IPS DF 4.7 (cell line): Measurements from ENCODE around the gene BHMT.
"Not testable (repeated sequence)": the region's sequence is repeated elsewhere in the genome, so short reads cannot be mapped to it uniquely, and the experiment has no call there.

Source experiments
- DNase-seq: peaks from one replicate; pipeline ENCODE4 v3.0.0-alpha.2; 2013; ENCODE audit warnings: low spot score; ENCODE audit errors: extremely low read depth

BHMT gene

GRCh38 chr5:79111960-79112702, 522 bp downstream of the BHMT start:
- no peak for DNase-seq

DNA sequence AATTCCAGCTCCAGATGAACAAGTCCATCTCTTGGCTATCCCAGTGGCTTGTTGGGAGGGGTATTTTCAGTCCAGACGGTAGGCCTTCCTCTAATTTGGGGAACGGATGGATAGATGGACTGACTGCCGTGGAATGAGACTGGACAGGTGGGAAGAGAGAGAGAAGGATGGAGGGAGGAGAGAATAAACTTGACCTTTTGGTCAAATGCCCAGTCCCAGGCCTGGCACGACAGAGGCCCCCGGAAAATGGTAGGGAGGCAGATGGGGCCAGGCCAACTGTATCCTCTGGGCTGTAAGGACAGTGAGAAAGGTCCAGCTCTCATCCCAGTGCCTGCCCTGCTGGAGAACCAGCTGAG, 1.1 kb downstream of the BHMT start:
- no peak for DNase-seq

DNA sequence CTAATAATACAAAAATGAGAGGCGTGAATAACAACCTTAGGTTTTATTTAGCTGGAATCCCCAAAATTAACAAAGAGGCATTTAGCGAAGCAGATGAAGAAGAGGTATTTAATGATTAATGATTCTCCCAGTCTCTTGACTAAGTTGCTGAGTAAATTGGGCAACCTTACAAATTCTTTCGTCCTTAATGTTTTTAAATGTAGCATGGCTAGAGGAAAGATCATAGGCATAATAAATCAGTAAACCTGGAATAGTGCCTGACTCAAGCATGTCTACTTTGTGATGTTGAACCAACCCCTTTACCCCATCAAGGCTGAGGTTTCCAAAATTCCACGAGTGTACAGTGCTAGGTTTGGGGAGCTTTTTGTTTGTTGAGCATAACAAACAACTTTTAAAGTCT, 7.9 kb downstream of the BHMT start:
- no peak for DNase-seq

DNA sequence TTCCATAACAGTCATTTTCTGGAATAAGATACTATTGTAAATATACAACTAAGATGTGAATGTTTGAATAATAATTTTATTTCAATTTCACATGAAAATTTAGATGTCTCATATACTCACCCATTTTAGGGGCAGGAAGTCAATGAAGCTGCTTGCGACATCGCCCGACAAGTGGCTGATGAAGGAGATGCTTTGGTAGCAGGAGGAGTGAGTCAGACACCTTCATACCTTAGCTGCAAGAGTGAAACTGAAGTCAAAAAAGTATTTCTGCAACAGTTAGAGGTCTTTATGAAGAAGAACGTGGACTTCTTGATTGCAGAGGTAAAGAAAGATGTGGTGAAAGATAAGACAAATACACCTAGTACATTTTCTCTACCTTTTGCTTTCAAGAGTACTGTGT, 8.6 kb downstream of the BHMT start:
- DNase-seq, result no peak

DNA sequence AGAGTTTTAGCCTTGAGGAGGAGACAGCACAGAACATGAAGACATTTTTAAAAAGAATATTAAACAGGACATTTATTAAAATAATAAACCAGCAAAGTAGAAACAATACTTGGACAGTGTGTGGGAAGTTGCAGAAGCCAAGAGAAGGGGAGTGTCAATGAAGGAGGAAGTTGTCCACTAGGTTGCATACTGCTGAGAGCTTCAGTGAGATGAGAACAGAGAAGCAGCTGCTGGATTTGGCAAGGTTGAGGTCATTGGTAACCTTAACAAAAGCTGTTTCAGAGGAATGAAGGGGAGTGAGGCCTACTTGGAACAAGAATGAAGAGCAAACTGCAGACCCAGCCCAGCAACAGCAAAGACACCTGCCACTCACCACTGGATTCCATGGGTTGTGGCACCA, 11.4 kb downstream of the BHMT start:
- no peak for DNase-seq

DNA sequence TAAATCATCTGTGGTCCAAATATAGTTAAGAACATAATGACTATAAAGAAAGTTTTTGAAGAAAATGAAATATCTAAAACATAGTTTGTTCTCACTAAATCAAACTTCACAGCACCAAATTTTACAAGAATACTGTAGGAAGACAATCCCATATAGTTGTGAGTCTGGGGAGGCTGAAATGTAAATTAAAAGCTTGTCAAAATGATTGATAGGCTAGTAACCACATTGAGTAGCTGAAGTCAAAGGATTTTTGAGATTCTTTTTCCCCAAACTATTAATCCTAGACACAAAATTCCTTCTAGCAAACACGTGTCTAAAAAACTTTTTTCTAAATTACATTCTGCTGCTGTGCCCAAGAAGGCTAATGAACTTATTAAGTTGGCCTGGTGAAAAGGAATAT, 13.0 kb downstream of the BHMT start:
- no peak for DNase-seq

DNA sequence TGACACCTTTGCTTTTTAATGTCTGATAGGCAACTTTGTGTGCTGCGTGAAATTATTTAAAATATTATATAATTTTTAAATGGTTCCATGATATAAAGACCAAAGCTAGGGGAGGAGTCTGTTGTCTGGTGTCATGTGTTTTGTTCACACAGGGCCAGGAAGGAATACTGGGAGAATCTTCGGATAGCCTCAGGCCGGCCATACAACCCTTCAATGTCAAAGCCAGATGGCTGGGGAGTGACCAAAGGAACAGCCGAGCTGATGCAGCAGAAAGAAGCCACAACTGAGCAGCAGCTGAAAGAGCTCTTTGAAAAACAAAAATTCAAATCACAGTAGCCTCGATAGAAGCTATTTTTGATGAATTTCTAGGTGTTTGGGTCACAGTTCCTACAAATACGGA, 19.2 kb downstream of the BHMT start:
- DNase-seq, result no peak

- DNase-seq, result no peak
Measured at GRCh38 chr5:79133121-79133656, 21.6 kb downstream of the BHMT start.

- DNase-seq, result peak; percentile 56
Measured at GRCh38 chr5:79133657-79134451, 22.2 kb downstream of the BHMT start.

DNA sequence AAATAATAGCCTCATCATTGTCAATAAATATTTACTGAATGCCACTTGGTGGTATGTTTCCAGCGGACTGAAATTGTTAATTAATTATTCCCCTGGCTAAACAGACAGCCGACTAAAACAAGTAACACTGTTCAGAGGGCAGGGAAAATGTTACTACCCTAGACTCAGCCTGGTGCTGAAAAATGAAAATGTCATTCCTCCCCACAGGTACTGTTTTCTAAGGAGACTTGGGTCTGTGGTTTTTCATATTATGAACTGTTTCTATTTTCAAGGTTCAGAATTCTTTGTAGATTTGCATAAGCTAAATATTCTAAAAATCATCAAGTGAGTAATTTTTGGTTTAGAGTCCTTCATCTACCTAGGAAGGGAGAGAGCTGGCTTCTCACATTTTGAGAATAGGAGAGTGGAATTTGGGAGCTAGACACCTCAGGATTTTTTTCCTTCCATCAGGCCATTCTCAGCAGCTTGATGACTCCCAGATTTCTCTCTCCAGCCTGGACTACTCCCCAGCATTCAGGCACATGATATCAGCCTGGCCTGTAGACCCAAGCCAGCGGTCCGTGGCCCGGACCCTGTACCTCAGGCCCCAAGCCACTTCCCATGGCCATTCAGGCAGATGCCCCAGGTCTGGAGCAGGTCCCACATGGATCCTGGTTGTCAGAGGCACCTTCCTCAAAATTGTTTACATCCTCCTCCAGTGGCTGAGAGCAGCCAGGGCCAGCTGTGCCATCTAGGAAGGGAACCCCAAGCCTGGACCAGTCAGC, 24.4 kb downstream of the BHMT start:
- no peak for DNase-seq

DNA sequence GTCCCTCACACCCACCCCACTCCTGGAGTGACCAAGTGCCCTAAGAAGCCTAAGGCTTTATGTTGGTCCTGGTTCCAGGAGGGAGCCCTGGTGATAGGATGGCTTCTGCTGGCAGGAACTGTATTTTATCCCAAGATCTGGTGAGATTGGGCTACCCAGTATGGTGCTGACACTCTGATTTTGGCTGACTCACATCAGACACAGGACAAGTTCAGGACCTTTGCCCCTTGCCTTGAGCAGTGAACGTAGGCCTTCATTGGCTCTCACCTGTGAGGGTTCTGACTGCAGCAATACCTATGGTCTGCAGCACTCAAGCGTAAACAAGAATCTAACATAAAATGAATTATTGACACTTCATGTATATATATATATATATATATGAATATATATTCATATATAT, 25.0 kb downstream of the BHMT start:
- no peak for DNase-seq

DNA sequence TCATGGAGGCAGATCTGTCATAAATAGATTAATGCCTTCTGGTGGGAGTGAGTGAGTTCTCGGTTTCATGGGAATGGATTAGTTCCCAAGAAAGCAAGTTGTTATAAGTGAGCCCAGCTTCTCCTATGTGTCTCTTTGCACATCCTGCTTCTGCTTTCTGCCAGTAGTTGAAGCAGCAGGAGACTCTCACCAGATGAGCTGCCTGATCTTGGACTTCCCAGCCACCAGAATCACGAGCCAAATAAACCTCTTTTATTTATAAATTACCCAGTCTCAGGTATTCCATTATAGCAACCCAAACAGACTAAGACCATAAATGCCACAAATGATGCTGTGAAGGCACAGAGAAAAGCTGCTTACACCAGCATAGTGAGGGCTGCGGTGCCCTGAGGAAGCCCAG, 28.9 kb downstream of the BHMT start:
- DNase-seq, result no peak

DNA sequence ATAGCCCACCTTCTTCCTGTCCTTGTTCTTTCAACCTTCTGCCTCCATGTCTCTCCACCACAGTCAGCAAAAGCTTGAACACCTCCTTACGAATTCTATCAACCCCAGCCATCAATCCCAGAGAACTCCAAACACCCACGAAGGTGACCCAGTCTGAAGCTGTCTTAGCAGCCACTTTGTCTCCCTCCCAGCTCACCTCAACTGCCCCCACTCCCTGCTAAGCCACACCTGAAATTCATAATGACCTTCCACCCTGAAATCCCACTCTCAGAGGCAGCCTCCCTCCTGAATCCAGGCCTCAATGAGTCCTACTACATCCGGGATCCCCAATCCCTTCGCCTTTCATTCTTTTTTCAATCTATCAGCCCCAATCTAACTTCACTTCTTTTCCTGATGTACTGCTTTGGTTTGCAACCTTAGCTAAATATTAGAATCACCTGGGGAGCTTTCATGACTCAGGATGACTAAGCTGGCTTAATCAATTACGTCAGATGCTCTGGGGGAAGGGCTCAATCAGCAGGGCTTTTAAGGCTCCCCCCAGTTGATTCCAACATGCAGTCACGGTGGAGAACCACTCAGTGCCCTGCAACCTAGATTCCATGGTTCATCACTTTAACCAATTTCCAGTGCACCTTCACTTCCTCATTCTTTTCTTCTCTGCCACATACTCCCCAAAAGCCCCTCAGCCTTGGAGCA, 32.2 kb downstream of the BHMT start:
- DNase-seq, result no peak

DNA sequence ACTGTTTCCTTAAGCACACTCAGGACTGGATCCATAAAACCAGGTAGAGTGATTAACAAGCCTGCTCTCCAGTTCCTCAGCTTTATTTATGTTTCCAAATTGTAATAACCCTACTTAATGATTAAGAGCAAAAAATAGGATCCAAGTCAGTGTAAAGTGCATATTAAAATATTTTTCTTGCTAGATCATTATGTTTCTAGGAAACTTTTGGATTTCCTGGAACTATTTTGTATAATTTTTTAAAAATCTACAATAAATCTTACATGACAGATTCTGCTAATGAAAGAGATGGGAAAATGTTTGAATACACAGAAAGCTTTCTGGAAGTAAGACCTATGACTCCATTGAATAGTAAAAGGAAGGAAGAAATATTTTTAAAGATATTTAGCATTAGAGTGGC, 35.5 kb downstream of the BHMT start:
- no peak for DNase-seq

GRCh38 chr5:79149433-79149832, 37.8 kb downstream of the BHMT start:
- no peak for DNase-seq

GRCh38 chr5:79151942-79152671, 40.5 kb downstream of the BHMT start:
- no peak for DNase-seq

- DNase-seq, result no peak
Measured at GRCh38 chr5:79157305-79157704, 45.7 kb downstream of the BHMT start.

- not testable (repeated sequence) for DNase-seq
Measured at GRCh38 chr5:79161647-79162046, 50.0 kb downstream of the BHMT start.

DNA sequence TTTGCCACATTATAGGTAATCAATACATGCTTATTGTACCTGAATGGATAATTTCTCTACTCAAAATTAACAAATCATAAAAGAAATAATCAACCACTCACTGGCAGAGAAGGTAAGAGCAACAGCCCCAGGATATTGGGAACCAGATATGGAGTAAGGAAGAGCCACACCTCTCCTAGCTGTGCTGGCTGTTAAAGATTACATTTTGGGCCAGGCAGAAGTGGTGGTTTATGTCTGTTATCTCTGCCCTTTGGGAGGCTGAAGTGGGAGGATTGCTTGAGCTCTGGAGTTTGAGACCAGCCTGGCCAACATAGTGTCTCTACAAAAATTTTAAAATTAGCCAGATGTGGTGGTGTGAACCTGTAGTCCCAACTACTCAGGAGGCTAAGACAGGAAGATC, 56.4 kb downstream of the BHMT start:
- DNase-seq, result no peak

DNA sequence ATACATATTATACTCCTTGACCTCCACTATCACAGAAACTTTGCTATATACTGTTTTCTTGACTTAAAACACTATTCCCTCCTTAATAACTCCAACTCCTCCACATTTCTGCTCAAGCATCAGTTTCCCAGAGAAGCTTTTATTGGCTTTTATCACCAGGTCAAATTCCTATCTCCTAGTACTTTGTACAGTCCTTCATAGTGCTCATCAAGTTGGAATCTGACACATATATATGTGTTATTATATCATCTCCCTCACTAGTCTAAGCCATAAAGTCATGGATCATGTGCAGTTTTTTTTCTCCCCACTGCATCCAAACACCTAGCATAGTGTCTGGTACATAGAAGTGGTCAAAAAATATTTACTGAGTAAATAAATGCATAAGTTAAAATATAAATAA, 59.1 kb downstream of the BHMT start:
- DNase-seq, result no peak
